H1 (cell line): ENCODE results near the gene CEACAM8. TPM values are rescaled to one million over a fixed set of nuclear protein-coding genes. Genes with fewer than 3 reads are reported as not detected.

Source experiments
- CTCF ChIA-PET: fragments of 300-600 bp; sonication (Branson Sonifier 250); formaldehyde crosslinking; loops from one replicate; lab custom pipeline; 2021; ENCODE audit not compliant: partially characterized antibody; lab: Charles Lee
- POLR2A ChIA-PET: fragments of 300-600 bp; sonication (Branson Sonifier 250); formaldehyde crosslinking; loops from one replicate; lab custom pipeline; 2021; ENCODE audit warnings: inconsistent platforms; ENCODE audit not compliant: partially characterized antibody; lab: Charles Lee
- DNase-seq, 2 experiments: peaks; one replicate each; pipeline versions ENCODE4 v3.0.0 to v3.0.0-alpha.2; 2010 to 2022; ENCODE audit warnings: low spot score in 2 of 2, low read depth in 1 of 2, mixed read lengths in 1 of 2
- FAIRE-seq: peaks from 2 replicates; lab custom pipeline; 2011; peaks lifted over from hg19 to GRCh38; lab: Jason Lieb, UNC
- H2AFZ ChIP-seq: 2 replicates; pipeline ENCODE4 v1.8.1; 2012; ENCODE audit warnings: low read length, inconsistent platforms
- H2AK5ac ChIP-seq: 2 replicates; pipeline ENCODE4 v1.6.1; 2013; ENCODE audit warnings: low read depth, low read length
- H2BK120ac ChIP-seq: replicated peaks from 2 replicates; pipeline ENCODE3; 2013; ENCODE audit warnings: low read depth, low read length, inconsistent platforms
- H2BK12ac ChIP-seq: 2 replicates; pipeline ENCODE4 v1.6.1; 2013; ENCODE audit warnings: low read depth, low read length
- H2BK15ac ChIP-seq: 2 replicates; pipeline ENCODE4 v1.6.1; 2013; ENCODE audit warnings: low read length
- H2BK20ac ChIP-seq: 2 replicates; pipeline ENCODE4 v1.6.1; 2013; ENCODE audit warnings: low read length
- H2BK5ac ChIP-seq: 2 replicates; pipeline ENCODE4 v1.6.1; 2013; ENCODE audit warnings: low read depth, low read length
- H3K14ac ChIP-seq: 2 replicates; pipeline ENCODE4 v1.6.1; 2013; ENCODE audit warnings: inconsistent platforms; ENCODE audit not compliant: insufficient read length
- H3K18ac ChIP-seq: 2 replicates; pipeline ENCODE4 v1.6.1; 2013; ENCODE audit warnings: low read length; ENCODE audit errors: extremely low read depth
- H3K23ac ChIP-seq: 2 replicates; pipeline ENCODE4 v1.6.1; 2013; ENCODE audit warnings: inconsistent platforms; ENCODE audit not compliant: insufficient read length
- H3K23me2 ChIP-seq: 2 replicates; pipeline ENCODE4 v1.6.1; 2013; ENCODE audit warnings: low read depth, low read length
- H3K27ac ChIP-seq: 2 replicates; pipeline ENCODE4 v1.6.1; 2011; ENCODE audit warnings: low read depth, low read length, inconsistent platforms
- H3K27me3 ChIP-seq, 4 experiments: replicated peaks in 1 of 4; 1 replicate in 1 of 4; 2 replicates in 3 of 4; pipeline versions ENCODE4 v1.6.1 to v1.8.1; 2011 to 2013; ENCODE audit warnings: low read length in 3 of 4, mild to moderate bottlenecking in 3 of 4, inconsistent platforms in 2 of 4, mixed read lengths in 2 of 4, moderate library complexity in 1 of 4; ENCODE audit not compliant: control insufficient read depth in 3 of 4, insufficient read depth in 3 of 4; ENCODE audit errors: extremely low read depth in 1 of 4
- H3K36me3 ChIP-seq, 4 experiments: 2 replicates each; pipeline versions ENCODE4 v1.6.1 to v1.8.1; 2011 to 2013; ENCODE audit warnings: mild to moderate bottlenecking in 4 of 4, low read length in 3 of 4, moderate library complexity in 2 of 4, control low read depth in 1 of 4, inconsistent platforms in 1 of 4; ENCODE audit not compliant: insufficient read depth in 4 of 4, control insufficient read depth in 2 of 4
- H3K4ac ChIP-seq: replicated peaks from 2 replicates; pipeline ENCODE3; 2013; ENCODE audit warnings: low read length, low read depth, mixed read lengths, inconsistent platforms; ENCODE audit not compliant: insufficient read length
- H3K4me1 ChIP-seq, 4 experiments: replicated peaks in 1 of 4; 1 replicate in 1 of 4; 2 replicates in 3 of 4; pipeline versions ENCODE4 v1.6.1 to v1.8.1; 2011 to 2013; ENCODE audit warnings: low read length in 3 of 4, inconsistent platforms in 2 of 4, mixed read lengths in 1 of 4; ENCODE audit not compliant: insufficient read depth in 4 of 4, control insufficient read depth in 3 of 4
- H3K4me2 ChIP-seq, 2 experiments: 2 replicates each; pipeline versions ENCODE4 v1.6.1 to v1.8.1; 2011 to 2013; ENCODE audit warnings: low read depth in 2 of 2, low read length in 2 of 2, control low read depth in 1 of 2, inconsistent platforms in 1 of 2, mild to moderate bottlenecking in 1 of 2; ENCODE audit not compliant: insufficient read depth in 1 of 2
- H3K4me3 ChIP-seq, 4 experiments: fragments of 200-600, 300-600 bp in 1 of 4; sonication (generic), shearing (Covaris generic), sonication (Bioruptor Twin) in 1 of 4; 2 replicates each; pipeline versions ENCODE4 v1.5.1 to v1.8.1; 2011 to 2016; ENCODE audit warnings: low read length in 4 of 4, low read depth in 3 of 4, control low read depth in 2 of 4, inconsistent platforms in 2 of 4, mild to moderate bottlenecking in 2 of 4, mixed read lengths in 1 of 4, moderate library complexity in 1 of 4; ENCODE audit not compliant: insufficient read depth in 2 of 4; ENCODE audit errors: extremely low read depth in 1 of 4
- H3K56ac ChIP-seq: replicated peaks from 2 replicates; pipeline ENCODE3; 2013; ENCODE audit warnings: low read depth, mild to moderate bottlenecking, mixed read lengths, low read length, inconsistent platforms; ENCODE audit not compliant: insufficient read length
- H3K79me1 ChIP-seq: 2 replicates; pipeline ENCODE4 v1.6.1; 2013; ENCODE audit warnings: low read depth, low read length, control low read depth
- H3K79me2 ChIP-seq, 2 experiments: 2 replicates each; pipeline versions ENCODE4 v1.6.1 to v1.8.1; 2012 to 2013; ENCODE audit warnings: low read length in 2 of 2, mild to moderate bottlenecking in 2 of 2, inconsistent platforms in 1 of 2; ENCODE audit not compliant: insufficient read depth in 2 of 2, control insufficient read depth in 1 of 2
- H3K9ac ChIP-seq, 4 experiments: replicated peaks in 1 of 4; 1 replicate in 1 of 4; 2 replicates in 3 of 4; pipeline versions ENCODE4 v1.6.1 to v1.8.1; 2011 to 2013; ENCODE audit warnings: low read depth in 3 of 4, low read length in 3 of 4, control low read depth in 2 of 4, mild to moderate bottlenecking in 2 of 4, moderate library complexity in 2 of 4, inconsistent platforms in 1 of 4; ENCODE audit errors: extremely low read depth in 1 of 4
- H3K9me3 ChIP-seq, 2 experiments: 2 replicates each; pipeline versions ENCODE4 v1.6.1 to v1.8.1; 2012 to 2013; ENCODE audit warnings: mild to moderate bottlenecking in 2 of 2, moderate library complexity in 2 of 2, control low read depth in 1 of 2, inconsistent platforms in 1 of 2, low read depth in 1 of 2, low read length in 1 of 2, mixed read lengths in 1 of 2; ENCODE audit not compliant: insufficient read depth in 2 of 2
- H4K20me1 ChIP-seq, 2 experiments: replicated peaks in 1 of 2; 2 replicates each; pipeline versions ENCODE3 to v1.8.1; 2011 to 2013; ENCODE audit warnings: inconsistent platforms in 2 of 2, low read length in 2 of 2, mild to moderate bottlenecking in 1 of 2; ENCODE audit not compliant: insufficient read depth in 2 of 2, control insufficient read depth in 1 of 2
- H4K5ac ChIP-seq: 2 replicates; pipeline ENCODE4 v1.6.1; 2013; ENCODE audit warnings: low read length, low read depth, mixed read lengths, inconsistent platforms; ENCODE audit not compliant: insufficient read length
- H4K8ac ChIP-seq: 2 replicates; pipeline ENCODE4 v1.8.0; 2013; ENCODE audit warnings: mild to moderate bottlenecking, moderate library complexity, low read length, inconsistent platforms; ENCODE audit not compliant: insufficient read depth; ENCODE audit errors: extremely low read depth
- H4K91ac ChIP-seq: replicated peaks from 2 replicates; pipeline ENCODE3; 2013; ENCODE audit warnings: low read length, mixed read lengths, inconsistent platforms; ENCODE audit not compliant: insufficient read length
- BRCA1 ChIP-seq: IDR thresholded peaks from 2 replicates; pipeline ENCODE4 v1.6.1; 2012; ENCODE audit warnings: low read depth, low read length, improper control_type of control experiment
- EGR1 ChIP-seq: IDR thresholded peaks from 2 replicates; pipeline ENCODE4 v1.6.1; 2011; ENCODE audit warnings: low read depth, low read length, borderline replicate concordance
- EP300 ChIP-seq, 2 experiments: IDR thresholded peaks; 1 replicate in 1 of 2; 2 replicates in 1 of 2; pipeline ENCODE4 v1.6.1; 2011 to 2012; ENCODE audit warnings: low read depth in 2 of 2, low read length in 2 of 2, mild to moderate bottlenecking in 2 of 2, borderline replicate concordance in 1 of 2, inconsistent platforms in 1 of 2, moderate library complexity in 1 of 2
- GTF2F1 ChIP-seq: IDR thresholded peaks from 2 replicates; pipeline ENCODE4 v1.6.1; 2012; ENCODE audit warnings: low read depth, low read length, improper control_type of control experiment, borderline replicate concordance
- HDAC2 ChIP-seq, 2 experiments: fragments of 300-600 bp in 1 of 2; sonication (generic) in 1 of 2; IDR thresholded peaks; 2 replicates each; pipeline ENCODE4 v1.6.1; 2011 to 2012; ENCODE audit warnings: low read depth in 2 of 2, low read length in 2 of 2, mild to moderate bottlenecking in 2 of 2, moderate library complexity in 2 of 2, borderline replicate concordance in 1 of 2, inconsistent platforms in 1 of 2
- SIN3A ChIP-seq, 2 experiments: IDR thresholded peaks in 1 of 2; conservative IDR thresholded peaks in 1 of 2; 2 replicates each; pipeline ENCODE4 v1.6.1; 2011 to 2012; ENCODE audit warnings: low read length in 2 of 2, improper control_type of control experiment in 1 of 2, low read depth in 1 of 2, mild to moderate bottlenecking in 1 of 2
- SIX5 ChIP-seq: IDR thresholded peaks from 2 replicates; pipeline ENCODE4 v1.6.1; 2011; ENCODE audit warnings: mild to moderate bottlenecking, low read depth, low read length
- SP4 ChIP-seq: IDR thresholded peaks from 2 replicates; pipeline ENCODE4 v1.6.1; 2012; ENCODE audit warnings: low read length, inconsistent platforms
- SUZ12 ChIP-seq: fragments of 200-600 bp; sonication (generic); IDR thresholded peaks from 2 replicates; pipeline ENCODE4 v1.6.1; 2012; ENCODE audit warnings: mild to moderate bottlenecking, inconsistent platforms, low read length, moderate library complexity, mixed read lengths
- WGBS, 2 experiments: shearing (Covaris generic) in 1 of 2; methylation state at CpG; one replicate each; pipeline versions ENCODE4 v1.1.6 to v1.1.7; 2013 to 2015; ENCODE audit warnings: low lambda C conversion rate in 2 of 2, mixed read lengths in 2 of 2, inconsistent platforms in 1 of 2, low coverage in 1 of 2, missing lambda C conversion rate in 1 of 2; ENCODE audit not compliant: insufficient replicate concordance in 2 of 2, insufficient coverage in 1 of 2, insufficient read length in 1 of 2; ENCODE audit errors: extremely low coverage in 1 of 2, missing lambda C conversion rate in 1 of 2; 5-methylcytosine and 5-hydroxymethylcytosine counted together
- polyA plus RNA-seq, 7 experiments: library from polyadenylated mRNA; depleted of rRNA in 3 of 7; stranded (reverse) in 5 of 7; unstranded in 2 of 7; fragments of >200 nt in 5 of 7; fragments of 200-250 nt in 2 of 7; gene quantifications; 1 replicate in 5 of 7; 2 replicates in 1 of 7; 4 replicates in 1 of 7; pipeline versions ENCODE4 v1.2.1 to v1.2.3, GENCODE V29; 2011 to 2013; ENCODE audit warnings: missing spikeins in 2 of 7, mixed read lengths in 2 of 7
- total RNA-seq: library from RNA; stranded (reverse); fragmentation: NEBNext Ultra II Directional; extraction: Animal tissue kit (Norgen Biotek cat#: 25700); gene quantifications from 2 replicates; pipeline ENCODE4 v1.2.1, GENCODE V29; 2021
- TF ChIP-seq, protein P1 (sequence below), 3 experiments: IDR thresholded peaks; 1 replicate in 2 of 3; 2 replicates in 1 of 3; pipeline versions ENCODE4 v1.5.1 to v1.6.1; 2011; ENCODE audit warnings: low read length in 3 of 3, mild to moderate bottlenecking in 3 of 3, inconsistent platforms in 2 of 3, low read depth in 1 of 3, moderate library complexity in 1 of 3; ENCODE audit not compliant: insufficient read depth in 1 of 3; ENCODE audit errors: control extremely low read depth in 1 of 3

Gene CEACAM8
- total and polyA plus RNA-seq, 2 of the 8 experiments (the other 6 are each of a cell fraction or from before 2014, with no cell fraction given): not detected

DNA sequence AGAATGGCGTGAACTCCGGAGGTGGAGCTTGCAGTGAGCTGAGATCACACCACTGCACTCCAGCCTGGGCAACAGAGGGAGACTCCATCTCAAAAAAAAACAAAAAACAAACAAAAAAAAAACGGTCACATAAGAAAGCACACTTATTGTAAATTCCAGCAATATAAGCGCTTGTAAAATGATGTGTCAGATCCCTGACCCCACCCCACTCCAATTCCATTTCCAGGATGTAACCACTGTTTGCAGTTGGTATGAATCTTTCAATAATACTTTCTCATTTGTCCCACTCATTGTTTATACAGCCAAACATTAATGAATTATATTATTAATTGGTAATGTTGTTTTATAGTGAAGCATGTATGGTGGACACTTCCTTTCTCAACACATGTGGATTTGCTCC is 50.6 kb downstream of the CEACAM8 start:
- no peaks in the 10 kb centered on the region for H3K23me2 ChIP-seq
- H4K91ac ChIP-seq: no peak overlapping the region
- H3K18ac ChIP-seq: no peak overlapping the region
- H3K79me1 ChIP-seq: no peaks in the 10 kb centered on the region
- H3K9me3 ChIP-seq: 0 out of 4 replicates have a peak, but pooled peaks cover 0 to 5% of the 10 kb centered on the region in 2 experiments
- no peak overlapping the region for H3K56ac ChIP-seq
- H3K4me3 ChIP-seq: no peak overlapping the region
- H3K4me2 ChIP-seq: no peak overlapping the region
- H4K20me1 ChIP-seq: no peaks in the 10 kb centered on the region
- no peak overlapping the region for H2AK5ac ChIP-seq
- no peak overlapping the region for H3K23ac ChIP-seq
- peaks cover 4 to 9% (median 9%) of the 10 kb centered on the region in 4 experiments for H3K4me1 ChIP-seq
- H3K27me3 ChIP-seq: no peaks in the 10 kb centered on the region; a peak in 3 of 7 replicates
- FAIRE-seq (no peak), DNase-seq (no peak)
- no peak overlapping the region for H2BK15ac ChIP-seq
- WGBS, 2 experiments: 93% methylated on average over 4 of the region's 4 CpGs; no CpG with 5 or more reads in 1 of the 2 experiments
- H3K4ac ChIP-seq: no peak overlapping the region
- no peaks in the 10 kb centered on the region for H3K79me2 ChIP-seq
- no peak overlapping the region for H3K9ac ChIP-seq
- ChIA-PET CTCF (interaction anchor here (0.9 to 3.6 kb wide), 4 partner anchors 9 to 104 kb away, joined by 3 to 37 read pairs (median 6); partner anchors contain the start of gene CEACAM1), POLR2A (no interaction called here)
- no peak overlapping the region for H2BK120ac ChIP-seq
- no peak overlapping the region for H2BK5ac ChIP-seq
- no peaks in the 10 kb centered on the region for H3K36me3 ChIP-seq
- H4K5ac ChIP-seq: no peak overlapping the region
- no peak overlapping the region for H2AFZ ChIP-seq
- H2BK20ac ChIP-seq: no peak overlapping the region
- H3K14ac ChIP-seq: no peak overlapping the region
- no peak overlapping the region for H3K27ac ChIP-seq
- H4K8ac ChIP-seq: no peak overlapping the region
- no peak overlapping the region for H2BK12ac ChIP-seq
- TF ChIP-seq, protein P1, sequence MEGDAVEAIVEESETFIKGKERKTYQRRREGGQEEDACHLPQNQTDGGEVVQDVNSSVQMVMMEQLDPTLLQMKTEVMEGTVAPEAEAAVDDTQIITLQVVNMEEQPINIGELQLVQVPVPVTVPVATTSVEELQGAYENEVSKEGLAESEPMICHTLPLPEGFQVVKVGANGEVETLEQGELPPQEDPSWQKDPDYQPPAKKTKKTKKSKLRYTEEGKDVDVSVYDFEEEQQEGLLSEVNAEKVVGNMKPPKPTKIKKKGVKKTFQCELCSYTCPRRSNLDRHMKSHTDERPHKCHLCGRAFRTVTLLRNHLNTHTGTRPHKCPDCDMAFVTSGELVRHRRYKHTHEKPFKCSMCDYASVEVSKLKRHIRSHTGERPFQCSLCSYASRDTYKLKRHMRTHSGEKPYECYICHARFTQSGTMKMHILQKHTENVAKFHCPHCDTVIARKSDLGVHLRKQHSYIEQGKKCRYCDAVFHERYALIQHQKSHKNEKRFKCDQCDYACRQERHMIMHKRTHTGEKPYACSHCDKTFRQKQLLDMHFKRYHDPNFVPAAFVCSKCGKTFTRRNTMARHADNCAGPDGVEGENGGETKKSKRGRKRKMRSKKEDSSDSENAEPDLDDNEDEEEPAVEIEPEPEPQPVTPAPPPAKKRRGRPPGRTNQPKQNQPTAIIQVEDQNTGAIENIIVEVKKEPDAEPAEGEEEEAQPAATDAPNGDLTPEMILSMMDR (IDR thresholded peaks at IDR 0.05; ENCODE audit: control extremely low read depth in 1 of 3, insufficient read depth in 1 of 3, low read depth in 1 of 3, low read length in 3 of 3): no peak
- TF ChIP-seq SIN3A (conservative IDR thresholded peaks at IDR 0.05 in 1 of 2, IDR thresholded peaks at IDR 0.05 in 1 of 2; ENCODE audit: low read depth in 1 of 2, low read length in 2 of 2) (no peak), HDAC2 (IDR thresholded peaks at IDR 0.05; ENCODE audit: borderline replicate concordance in 1 of 2, low read depth in 2 of 2, low read length in 2 of 2) (no peak), GTF2F1 (no peak), SP4 (no peak), BRCA1 (no peak), EGR1 (no peak), EP300 (IDR thresholded peaks at IDR 0.05; ENCODE audit: borderline replicate concordance in 1 of 2, low read depth in 2 of 2, low read length in 2 of 2) (no peak), SUZ12 (no peak), SIX5 (no peak)
